Lung (tissue), 12 donors: ENCODE data around the gene MAMDC2. TPM values are rescaled to one million over a fixed set of nuclear protein-coding genes. Genes with fewer than 3 reads are reported as not detected.

ENCODE experiments used
- ATAC-seq: fragments of 200-7000 bp; cut with Tn5 transposase; one replicate; pipeline ENCODE4 v1.9.1; 2020; ENCODE audit warnings: moderate number of reproducible peaks; ENCODE audit not compliant: insufficient read depth, low FRiP score
- DNase-seq, 3 donors: peaks; one replicate each; pipeline ENCODE4 v3.0.0-alpha.2; 2013 to 2017
- H3K27ac ChIP-seq, 2 donors: one replicate each; pipeline ENCODE4 v1.5.1; 2013; ENCODE audit warnings: mild to moderate bottlenecking in 2 of 2, moderate library complexity in 2 of 2, control low read depth in 1 of 2, inconsistent platforms in 1 of 2, low read depth in 1 of 2, low read length in 1 of 2
- H3K27me3 ChIP-seq, 3 donors: one replicate each; pipeline ENCODE4 v1.5.1; 2013; ENCODE audit warnings: low read length in 2 of 3; ENCODE audit not compliant: control insufficient read depth in 3 of 3, insufficient read depth in 3 of 3
- H3K36me3 ChIP-seq, 4 donors: one replicate each; pipeline ENCODE4 v1.5.1; 2013; ENCODE audit warnings: low read length in 4 of 4, mild to moderate bottlenecking in 1 of 4, moderate library complexity in 1 of 4; ENCODE audit not compliant: control insufficient read depth in 4 of 4, insufficient read depth in 4 of 4
- H3K4me1 ChIP-seq, 5 donors: one replicate each; pipeline ENCODE4 v1.5.1; 2013; ENCODE audit warnings: low read length in 5 of 5, mild to moderate bottlenecking in 2 of 5, moderate library complexity in 1 of 5; ENCODE audit not compliant: control insufficient read depth in 5 of 5, insufficient read depth in 5 of 5
- H3K4me3 ChIP-seq: one replicate; pipeline ENCODE4 v1.5.1; 2013; ENCODE audit warnings: mild to moderate bottlenecking, control low read depth, moderate library complexity
- H3K9ac ChIP-seq, 2 donors: one replicate each; pipeline ENCODE4 v1.5.1; 2013; ENCODE audit warnings: low read length in 2 of 2, control low read depth in 1 of 2; ENCODE audit not compliant: insufficient read depth in 1 of 2
- H3K9me3 ChIP-seq, 4 donors: one replicate each; pipeline ENCODE4 v1.5.1; 2013; ENCODE audit warnings: low read length in 3 of 4, mild to moderate bottlenecking in 1 of 4, moderate library complexity in 1 of 4; ENCODE audit not compliant: control insufficient read depth in 4 of 4, insufficient read depth in 3 of 4
- CTCF ChIP-seq: IDR thresholded peaks from 2 replicates; pipeline ENCODE4 v1.5.1; 2012; ENCODE audit warnings: mild to moderate bottlenecking; ENCODE audit errors: control extremely low read depth, extremely low read depth
- WGBS, 2 donors: extraction: QIAGEN DNeasy Blood & Tissue Kit; methylation state at CpG; one replicate each; pipeline ENCODE4 v1.1.7; 2013; 5-methylcytosine and 5-hydroxymethylcytosine counted together
- polyA plus RNA-seq, 2 donors: library from polyadenylated mRNA; stranded (reverse); fragments of 200-250 nt; gene quantifications; one replicate each; pipeline ENCODE4 v1.2.1, GENCODE V29; 2013
- total RNA-seq, 2 donors: library from RNA; depleted of rRNA in 1 of 2; stranded (reverse); fragments of >200 nt in 1 of 2; gene quantifications; one replicate each; pipeline ENCODE4 v1.2.1, GENCODE V29; 2014 to 2021
- donor health status: control.
- donor health status: control.
- donor health status: Bipolar disorder and iron deficiency.
- donor health status: healthy.
- donor health status: DM: yes; HTN: yes; CAD: no.

The MAMDC2 gene
- total and polyA plus RNA-seq, 4 donors = 6.5 to 28.6 (median 10.0) TPM

DNA sequence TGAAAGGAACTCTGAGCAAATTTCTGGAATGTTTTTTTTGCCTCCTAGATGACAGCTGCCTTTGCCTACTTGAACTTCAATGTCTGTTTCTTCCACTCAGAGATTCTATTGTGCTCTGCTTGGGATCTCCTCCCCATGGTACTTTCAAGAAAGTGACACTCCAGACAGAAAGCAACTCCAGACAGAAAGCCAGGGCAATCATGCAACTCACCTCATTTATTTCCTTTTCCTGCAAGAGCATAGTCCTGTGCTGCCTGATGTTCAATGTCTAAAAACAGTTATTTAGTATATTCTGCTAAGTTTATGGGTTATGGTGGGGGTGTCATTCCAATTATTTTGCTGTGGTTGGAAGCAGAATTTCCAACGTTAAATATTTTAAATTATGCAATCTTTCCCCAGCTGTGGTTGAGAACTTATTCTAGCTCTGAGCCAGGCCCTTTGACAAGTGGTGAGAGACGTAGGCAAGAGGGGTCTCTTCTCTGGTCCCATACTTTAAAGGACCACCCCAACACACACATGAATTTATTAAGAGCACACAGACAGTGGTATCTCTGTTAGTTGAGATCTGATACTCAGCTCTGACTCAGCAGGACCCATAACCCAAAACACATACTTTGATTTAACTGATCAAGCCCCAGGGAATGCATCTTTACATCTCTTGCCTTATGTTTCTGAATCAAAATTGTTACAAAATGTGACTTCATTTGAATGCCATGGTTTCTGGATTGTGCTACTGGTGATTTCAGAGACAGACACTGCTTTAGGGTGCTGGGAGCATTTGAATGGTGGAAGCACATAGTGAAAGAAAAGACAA lies 39.5 kb upstream of the MAMDC2 start:
- H3K27me3 ChIP-seq = no peaks in the 10 kb centered on the region
- WGBS, 2 donors = 52 to 62% methylated on average over 2 of the region's 2 CpGs
- H3K9me3 ChIP-seq = no peaks in the 10 kb centered on the region
- no peak overlapping the region for H3K9ac ChIP-seq
- no peaks in the 10 kb centered on the region for H3K36me3 ChIP-seq
- no peak for TF ChIP-seq CTCF
- H3K27ac ChIP-seq = no peak overlapping the region
- H3K4me3 ChIP-seq = no peak overlapping the region
- ATAC-seq (peak; percentile 36), DNase-seq (peak; percentile 60 to 95 (median 91))
- H3K4me1 ChIP-seq = peaks cover 0 to 35% (median 6%) of the 10 kb centered on the region in 5 donors

GRCh38 chr9:70006306-70006705 lies 37.3 kb upstream of the MAMDC2 start:
- Histone ChIP-seq H3K9ac (no peak overlapping the region), H3K4me3 (no peak overlapping the region), H3K27ac (no peak overlapping the region), H3K27me3 (no peaks in the 10 kb centered on the region), H3K9me3 (no peaks in the 10 kb centered on the region), H3K4me1 (peaks cover 0 to 35% (median 6%) of the 10 kb centered on the region in 5 donors), H3K36me3 (no peaks in the 10 kb centered on the region)
- no peak for TF ChIP-seq CTCF
- 53 to 73% methylated on average over 3 of the region's 3 CpGs for WGBS, 2 donors
- ATAC-seq = no peak
- peak; percentile 55 to 89 (median 75) for DNase-seq

- 79 to 83% methylated on average over 2 of the region's 2 CpGs for WGBS, 2 donors
- no peaks in the 10 kb centered on the region for H3K36me3 ChIP-seq
- ATAC-seq = no peak
These were observed 35.8 kb upstream of the MAMDC2 start for GRCh38 chr9:70007831-70008230.

More at GRCh38 chr9:70007831-70008230, 35.8 kb upstream of the MAMDC2 start:
- H3K27me3 ChIP-seq = no peaks in the 10 kb centered on the region
- H3K9me3 ChIP-seq = no peaks in the 10 kb centered on the region
- no peak for TF ChIP-seq CTCF
- DNase-seq = no peak
- H3K9ac ChIP-seq = no peak overlapping the region
- no peak overlapping the region for H3K27ac ChIP-seq
- H3K4me1 ChIP-seq = peaks cover 0 to 45% (median 6%) of the 10 kb centered on the region in 5 donors
- no peak overlapping the region for H3K4me3 ChIP-seq
